Endothelial cell of umbilical vein (primary cell): Measurements from ENCODE around the gene SPINT1.

Experiments used
- CTCF ChIP-seq, 2 donors: IDR thresholded peaks; 1 replicate in 1 of 2; 2 replicates in 1 of 2; pipeline ENCODE4 v1.5.1; 2011; ENCODE audit warnings: low read length in 2 of 2, mild to moderate bottlenecking in 2 of 2, moderate library complexity in 2 of 2, control low read depth in 1 of 2, inconsistent platforms in 1 of 2, low read depth in 1 of 2; ENCODE audit not compliant: insufficient read depth in 1 of 2; ENCODE audit errors: extremely low read depth in 1 of 2
- MAX ChIP-seq: IDR thresholded peaks from 2 replicates; pipeline ENCODE4 v1.6.1; 2011; ENCODE audit not compliant: insufficient read depth, insufficient read length

- TF ChIP-seq MAX (no peak), CTCF (IDR thresholded peaks at IDR 0.05; ENCODE audit: extremely low read depth in 1 of 2, insufficient read depth in 1 of 2, low read depth in 1 of 2, low read length in 2 of 2) (no peak)
Observed at GRCh38 chr15:40796041-40796440, 47.8 kb upstream of the SPINT1 start.
